ENCODE measurements around the gene TAOK1. TPM values are rescaled to one million over a fixed set of nuclear protein-coding genes. Genes with fewer than 3 reads are reported as not detected.
"Not testable (repeated sequence)": the region's sequence is repeated elsewhere in the genome, so short reads cannot be mapped to it uniquely, and the experiment has no call there.

The TAOK1 gene
- total and polyA plus RNA-seq, 3 donors from 2014 or later, result 28.4 to 107 (median 101) TPM

DNA sequence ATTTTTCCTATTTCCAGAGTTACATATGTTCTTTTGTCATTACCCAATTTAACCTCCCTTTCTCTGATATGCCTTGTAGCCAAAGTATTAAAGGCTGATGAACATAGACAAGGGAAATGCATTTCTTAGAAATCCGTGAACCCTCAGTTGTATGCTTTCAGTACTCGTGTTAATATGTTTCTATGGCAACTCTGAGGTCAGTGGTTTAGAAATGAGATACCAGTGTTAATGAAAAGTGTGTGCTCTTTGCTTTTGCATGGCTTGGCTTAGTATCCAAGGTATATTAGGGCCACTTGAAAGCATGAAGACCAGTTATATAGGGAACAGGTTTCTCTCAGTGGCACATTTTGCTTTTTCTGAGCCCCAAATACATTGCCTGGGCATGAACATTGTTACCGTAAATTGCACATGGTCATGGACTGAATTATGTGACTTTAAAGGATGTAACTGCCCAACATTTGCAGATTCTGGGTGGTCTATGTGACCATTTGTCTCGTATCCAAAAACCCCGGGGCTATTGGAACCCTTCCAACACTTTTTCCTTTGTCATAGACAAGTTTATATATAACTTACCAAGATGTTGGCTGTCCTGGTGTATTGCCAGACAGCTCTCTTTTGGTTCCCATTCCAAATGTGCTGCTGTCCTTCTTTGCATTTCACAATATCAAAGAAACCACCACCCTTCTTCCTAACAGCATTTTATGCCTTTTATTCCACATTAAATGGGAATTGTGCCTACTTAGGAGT, 159.2 kb downstream of the TAOK1 start:
- Histone ChIP-seq H3K4me3 (no peak overlapping the region), H3K36me3 (ENCODE audit: low read depth, missing control alignments) (no peaks in the 10 kb centered on the region), H3K4me1 (no peaks in the 10 kb centered on the region), H3K27me3 (no peaks in the 10 kb centered on the region), H3K27ac (no peak overlapping the region), H3K9me3 (no peaks in the 10 kb centered on the region)
- DNase-seq, result no peak
- TF ChIP-seq, protein P1, sequence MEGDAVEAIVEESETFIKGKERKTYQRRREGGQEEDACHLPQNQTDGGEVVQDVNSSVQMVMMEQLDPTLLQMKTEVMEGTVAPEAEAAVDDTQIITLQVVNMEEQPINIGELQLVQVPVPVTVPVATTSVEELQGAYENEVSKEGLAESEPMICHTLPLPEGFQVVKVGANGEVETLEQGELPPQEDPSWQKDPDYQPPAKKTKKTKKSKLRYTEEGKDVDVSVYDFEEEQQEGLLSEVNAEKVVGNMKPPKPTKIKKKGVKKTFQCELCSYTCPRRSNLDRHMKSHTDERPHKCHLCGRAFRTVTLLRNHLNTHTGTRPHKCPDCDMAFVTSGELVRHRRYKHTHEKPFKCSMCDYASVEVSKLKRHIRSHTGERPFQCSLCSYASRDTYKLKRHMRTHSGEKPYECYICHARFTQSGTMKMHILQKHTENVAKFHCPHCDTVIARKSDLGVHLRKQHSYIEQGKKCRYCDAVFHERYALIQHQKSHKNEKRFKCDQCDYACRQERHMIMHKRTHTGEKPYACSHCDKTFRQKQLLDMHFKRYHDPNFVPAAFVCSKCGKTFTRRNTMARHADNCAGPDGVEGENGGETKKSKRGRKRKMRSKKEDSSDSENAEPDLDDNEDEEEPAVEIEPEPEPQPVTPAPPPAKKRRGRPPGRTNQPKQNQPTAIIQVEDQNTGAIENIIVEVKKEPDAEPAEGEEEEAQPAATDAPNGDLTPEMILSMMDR (IDR thresholded peaks at IDR 0.05), result no peak
- no peak for TF ChIP-seq POLR2A (IDR thresholded peaks at IDR 0.05)
- intact Hi-C loops (cut with DNase I; ENCODE audit: low total_unique reads), result no loop called here
- 46 to 52% methylated on average over 5 of the region's 5 CpGs for WGBS, 2 donors

DNA sequence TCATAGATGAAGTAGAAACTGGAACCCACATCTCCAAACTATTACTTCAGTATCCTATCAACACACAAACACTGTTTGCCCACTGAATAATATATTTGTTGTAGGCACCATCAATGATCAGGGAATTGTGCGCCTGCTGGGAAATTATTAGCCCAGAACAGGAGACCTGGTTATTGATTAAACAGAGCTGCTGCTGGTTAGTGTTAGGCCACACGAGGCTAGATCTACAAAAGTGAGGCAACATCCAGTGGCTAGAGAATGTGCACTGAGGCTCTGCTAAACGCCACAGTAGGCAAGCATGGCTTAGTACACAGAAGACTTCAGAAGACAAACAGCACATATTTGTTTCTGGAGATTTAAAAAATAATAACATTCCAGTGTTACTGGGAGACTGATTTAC, 165.7 kb downstream of the TAOK1 start:
- DNase-seq, result no peak
- intact Hi-C loops (cut with DNase I; ENCODE audit: low total_unique reads), result no loop called here
- H3K36me3 ChIP-seq (ENCODE audit: low read depth, missing control alignments), result no peaks in the 10 kb centered on the region
- no peak for TF ChIP-seq POLR2A (IDR thresholded peaks at IDR 0.05)
- TF ChIP-seq, protein P1 (IDR thresholded peaks at IDR 0.05), result no peak
- 64 to 86% methylated on average over 3 of the region's 3 CpGs for WGBS, 2 donors
- H3K4me3 ChIP-seq, result no peak overlapping the region
- H3K4me1 ChIP-seq, result no peaks in the 10 kb centered on the region
- H3K27me3 ChIP-seq, result no peaks in the 10 kb centered on the region
- no peak overlapping the region for H3K27ac ChIP-seq
- no peaks in the 10 kb centered on the region for H3K9me3 ChIP-seq

DNA sequence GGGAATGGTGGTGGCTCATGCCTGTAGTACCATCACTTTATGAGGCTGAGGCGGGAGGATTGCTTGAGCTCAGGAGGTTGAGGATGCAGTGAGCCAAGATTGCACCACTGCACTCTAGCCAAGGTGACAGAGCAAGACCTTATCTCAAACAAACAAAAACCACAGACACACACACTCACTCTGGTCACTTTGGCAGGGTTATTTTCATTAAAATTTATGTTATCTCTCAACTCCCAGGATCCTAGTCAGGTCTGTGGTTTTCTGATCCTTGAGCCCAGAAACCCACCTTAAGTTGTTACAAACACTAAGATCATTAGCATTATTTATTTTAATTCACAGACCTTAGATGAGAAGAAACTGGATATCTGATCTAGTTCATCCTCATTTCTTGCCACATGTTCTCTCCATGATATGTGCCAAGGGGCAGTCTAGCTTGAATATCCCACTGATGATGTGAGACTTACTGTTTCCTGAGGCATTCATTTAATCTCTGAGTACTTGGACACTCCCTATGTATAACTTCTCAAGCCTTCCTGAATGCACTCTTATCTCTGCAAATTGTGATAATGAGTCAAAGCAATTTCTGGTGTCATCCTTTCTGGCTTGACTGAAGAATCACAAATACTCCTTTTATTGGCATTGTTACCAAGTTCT, 167.0 kb downstream of the TAOK1 start:
- no peak for DNase-seq
- Histone ChIP-seq H3K27ac (no peak overlapping the region), H3K9me3 (no peaks in the 10 kb centered on the region), H3K27me3 (no peaks in the 10 kb centered on the region), H3K4me1 (peaks cover 6% of the 10 kb centered on the region), H3K4me3 (no peak overlapping the region), H3K36me3 (ENCODE audit: low read depth, missing control alignments) (no peaks in the 10 kb centered on the region)
- TF ChIP-seq, protein P1 (IDR thresholded peaks at IDR 0.05), result no peak
- TF ChIP-seq POLR2A (IDR thresholded peaks at IDR 0.05), result no peak
- intact Hi-C loops (cut with DNase I; ENCODE audit: low total_unique reads), result no loop called here
- WGBS, 2 donors, result 87 to 89% methylated on average over 1 of the region's 1 CpG

GRCh38 chr17:29557739-29558116, 167.6 kb downstream of the TAOK1 start:
- DNase-seq, result no peak
- Histone ChIP-seq H3K27me3 (no peaks in the 10 kb centered on the region), H3K9me3 (no peaks in the 10 kb centered on the region), H3K36me3 (ENCODE audit: low read depth, missing control alignments) (no peaks in the 10 kb centered on the region), H3K27ac (no peak overlapping the region), H3K4me1 (peaks cover 6% of the 10 kb centered on the region), H3K4me3 (no peak overlapping the region)
- TF ChIP-seq, protein P1 (IDR thresholded peaks at IDR 0.05), result no peak
- intact Hi-C loops (cut with DNase I; ENCODE audit: low total_unique reads), result no loop called here

DNA sequence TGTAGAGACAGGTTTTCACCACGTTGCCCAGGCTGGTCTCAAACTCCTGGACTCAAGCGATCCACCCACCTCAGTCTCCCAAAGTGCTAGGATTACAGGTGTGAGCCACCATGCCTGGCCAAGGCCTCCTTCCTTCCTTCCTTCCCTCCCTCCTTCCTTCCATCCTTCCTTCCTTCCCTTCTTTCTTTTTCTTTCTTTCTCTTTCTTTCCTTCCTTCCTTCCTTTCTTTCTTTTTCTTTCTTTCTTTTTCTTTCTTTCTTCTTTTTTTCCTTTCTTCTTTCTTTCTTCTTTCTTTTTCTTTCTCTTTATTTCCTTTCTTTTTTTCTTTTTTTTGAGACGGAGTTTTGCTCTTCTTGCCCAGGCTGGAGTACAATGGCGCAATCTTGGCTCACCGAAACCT, 168.0 kb downstream of the TAOK1 start:
- H3K4me1 ChIP-seq; H3K4me3 ChIP-seq; H3K9me3 ChIP-seq; intact Hi-C loops (cut with DNase I; ENCODE audit: low total_unique reads); H3K27ac ChIP-seq; H3K36me3 ChIP-seq (ENCODE audit: low read depth, missing control alignments); H3K27me3 ChIP-seq; DNase-seq: not testable (repeated sequence)
- WGBS, 2 donors, result 95 to 99% methylated on average over 5 of the region's 5 CpGs
